Neural progenitor cell (in vitro differentiated cells): ENCODE data around the gene SLC27A5. TPM values are rescaled to one million over a fixed set of nuclear protein-coding genes. Genes with fewer than 3 reads are reported as not detected.

Experiments
- DNase-seq: peaks from one replicate; pipeline ENCODE4 v3.0.0-alpha.2; 2016; ENCODE audit warnings: low spot score
- H2AFZ ChIP-seq: fragments of 200-600 bp; sonication (generic); replicated peaks from 2 replicates; pipeline ENCODE4 v1.6.1; 2016; ENCODE audit warnings: antibody characterized with exemption
- H3F3A ChIP-seq: fragments of 200-600 bp; sonication (generic); 2 replicates; pipeline ENCODE4 v1.6.1; 2016; ENCODE audit warnings: antibody characterized with exemption, low read depth
- H3K27ac ChIP-seq: fragments of 200-600 bp; sonication (generic); 2 replicates; pipeline ENCODE4 v1.5.1; 2016; ENCODE audit warnings: mild to moderate bottlenecking
- H3K27me3 ChIP-seq: fragments of 200-600 bp; sonication (generic); 2 replicates; pipeline ENCODE4 v1.6.1; 2016; ENCODE audit warnings: mild to moderate bottlenecking, moderate library complexity
- H3K36me3 ChIP-seq: fragments of 200-600 bp; sonication (generic); 2 replicates; pipeline ENCODE4 v1.5.1; 2016
- H3K4me1 ChIP-seq: fragments of 200-600 bp; sonication (generic); 2 replicates; pipeline ENCODE4 v1.6.1; 2016; ENCODE audit warnings: mixed run types
- H3K4me2 ChIP-seq: fragments of 200-600 bp; sonication (generic); 2 replicates; pipeline ENCODE4 v1.6.1; 2016
- H3K4me3 ChIP-seq: fragments of 200-600 bp; sonication (generic); 2 replicates; pipeline ENCODE4 v1.5.1; 2016
- H3K79me2 ChIP-seq: fragments of 200-600 bp; sonication (generic); 2 replicates; pipeline ENCODE4 v1.6.1; 2016; ENCODE audit warnings: low read depth
- H3K9ac ChIP-seq: fragments of 200-600 bp; sonication (generic); 2 replicates; pipeline ENCODE4 v1.6.1; 2016
- H3K9me3 ChIP-seq: fragments of 200-600 bp; sonication (generic); 2 replicates; pipeline ENCODE4 v1.5.1; 2016; ENCODE audit warnings: low read depth
- H4K20me1 ChIP-seq: fragments of 200-600 bp; sonication (generic); 2 replicates; pipeline ENCODE4 v1.6.1; 2016; ENCODE audit warnings: low read depth
- H3K27ac Mint-ChIP-seq: 3 replicates; pipeline ENCODE4 v1.8.0; 2021; ENCODE audit warnings: mixed read lengths
- H3K27me3 Mint-ChIP-seq: 2 replicates; pipeline ENCODE4 v1.8.0; 2022; ENCODE audit warnings: low read depth, mild to moderate bottlenecking, inconsistent platforms, moderate library complexity, mixed read lengths; ENCODE audit not compliant: insufficient read depth
- H3K36me3 Mint-ChIP-seq: 3 replicates; pipeline ENCODE4 v1.8.0; 2021; ENCODE audit warnings: mixed read lengths
- H3K4me1 Mint-ChIP-seq: 3 replicates; pipeline ENCODE4 v1.8.0; 2021; ENCODE audit warnings: mixed read lengths
- H3K4me3 Mint-ChIP-seq: 3 replicates; pipeline ENCODE4 v1.8.0; 2021; ENCODE audit warnings: mild to moderate bottlenecking, moderate library complexity, mixed read lengths
- H3K9me3 Mint-ChIP-seq: 3 replicates; pipeline ENCODE4 v1.8.0; 2020; ENCODE audit warnings: mixed read lengths
- EZH2 ChIP-seq: fragments of 200-600 bp; sonication (generic); IDR thresholded peaks from 2 replicates; pipeline ENCODE4 v1.6.1; 2017; ENCODE audit warnings: antibody characterized with exemption, mild to moderate bottlenecking, moderate library complexity
- EZH2phosphoT487 ChIP-seq: fragments of 200-600 bp; sonication (generic); IDR thresholded peaks from 2 replicates; pipeline ENCODE4 v1.6.1; 2017; ENCODE audit warnings: antibody characterized with exemption
- total RNA-seq: library from RNA; depleted of rRNA; stranded (reverse); fragments of >200 nt; gene quantifications from 2 replicates; pipeline ENCODE4 v1.2.3, GENCODE V29; 2015; ENCODE audit warnings: low replicate concordance
- TF ChIP-seq, protein P1 (sequence below): fragments of 200-600 bp; sonication (generic); IDR thresholded peaks from 2 replicates; pipeline ENCODE4 v1.5.1; 2017; ENCODE audit warnings: antibody characterized with exemption, mild to moderate bottlenecking

Gene SLC27A5
- total RNA-seq, 1 donor from 2014 or later: 17.1 TPM

DNA sequence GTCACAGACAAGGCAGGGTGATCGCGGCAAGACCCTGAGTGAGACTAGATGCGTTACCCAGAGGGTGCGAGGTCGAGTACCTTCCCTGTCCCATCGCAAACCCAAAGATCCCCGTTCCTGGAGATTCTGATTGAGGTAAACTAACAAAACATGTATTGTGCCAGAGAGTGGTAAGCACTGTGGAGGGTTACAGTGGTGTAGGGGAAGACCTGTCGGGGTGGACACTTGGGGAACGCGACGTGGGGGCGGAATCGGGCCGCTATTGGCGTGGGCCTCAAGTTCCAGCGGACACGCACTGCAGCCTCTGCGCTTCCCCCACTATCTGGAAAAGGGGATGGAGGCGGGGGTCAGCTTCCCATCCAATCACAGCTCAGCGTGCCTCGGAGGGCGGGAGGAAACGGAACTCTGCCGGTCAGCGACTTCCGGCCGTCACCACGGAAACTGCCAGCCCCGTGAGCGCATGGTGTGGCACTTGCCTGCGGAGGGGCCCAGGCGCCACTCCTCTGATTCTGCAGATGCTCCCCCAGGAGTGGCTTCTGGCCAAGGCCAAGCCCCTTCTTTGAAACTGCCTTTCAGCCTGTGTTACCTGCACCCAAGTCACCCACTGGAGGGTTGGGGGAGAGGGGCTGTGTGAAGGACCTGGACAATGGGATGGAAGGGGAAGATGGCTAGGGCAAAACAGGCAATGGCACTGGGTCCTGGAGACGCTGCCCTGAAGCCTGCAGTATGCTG lies 47.6 kb upstream of the SLC27A5 start:
- DNase-seq: peak; percentile 94
- TF ChIP-seq EZH2 (no peak), EZH2phosphoT487 (no peak)
- peak overlapping the region; percentile 98 for H3K4me3 Mint-ChIP-seq
- peaks cover 14% of the 10 kb centered on the region for H3K36me3 Mint-ChIP-seq
- Histone ChIP-seq H3K4me3 (peak overlapping the region; percentile 65), H2AFZ (peak overlapping the region; percentile 60), H3K9me3 (no peaks in the 10 kb centered on the region), H3K9ac (peak overlapping the region; percentile 65), H3K79me2 (peaks cover 40% of the 10 kb centered on the region), H3K4me2 (peak overlapping the region; percentile 79), H3K4me1 (peaks cover 17% of the 10 kb centered on the region), H4K20me1 (peaks cover 15% of the 10 kb centered on the region), H3K27ac (peak overlapping the region; percentile 91), H3K27me3 (peaks cover 22% of the 10 kb centered on the region), H3K36me3 (no peaks in the 10 kb centered on the region), H3F3A (peaks cover 63% of the 10 kb centered on the region)
- H3K4me1 Mint-ChIP-seq: peaks cover 37% of the 10 kb centered on the region
- peaks cover 22% of the 10 kb centered on the region for H3K27me3 Mint-ChIP-seq
- no peaks in the 10 kb centered on the region for H3K9me3 Mint-ChIP-seq
- peak overlapping the region; percentile 99 for H3K27ac Mint-ChIP-seq

DNA sequence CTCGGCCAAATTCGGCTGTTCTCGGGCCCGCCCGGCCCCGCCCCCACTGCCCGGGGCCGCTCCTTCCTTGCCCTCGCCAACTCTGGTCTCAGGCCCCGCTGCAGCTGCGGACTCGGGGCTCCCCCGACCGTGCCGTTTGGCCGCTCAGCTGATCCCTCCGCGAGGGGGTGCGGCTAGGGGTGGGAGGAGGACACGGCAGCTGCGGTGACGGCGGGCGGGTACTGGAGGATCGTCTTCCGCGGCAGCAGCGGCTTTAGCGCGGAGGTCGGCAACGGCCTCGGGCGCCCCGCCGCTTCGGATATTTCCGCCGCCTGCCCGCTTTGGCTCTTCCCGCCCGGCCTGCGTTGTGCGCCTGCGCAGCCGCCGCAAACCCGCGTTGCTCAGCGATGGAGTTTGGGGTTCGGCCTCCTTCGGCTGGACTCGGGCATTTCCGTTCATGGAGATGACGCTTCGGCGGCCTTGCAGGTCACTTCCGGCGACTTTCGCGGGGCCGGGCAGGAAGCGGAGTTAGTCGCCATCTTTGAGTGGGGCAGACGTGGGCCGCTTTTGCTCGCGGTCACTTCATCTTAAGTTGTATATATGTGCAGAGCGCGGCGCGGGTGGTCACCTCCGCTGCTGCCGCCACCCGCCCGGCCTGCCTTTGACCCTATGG lies 47.0 kb upstream of the SLC27A5 start:
- Histone ChIP-seq H3K4me1 (peaks cover 20% of the 10 kb centered on the region), H3K79me2 (peaks cover 47% of the 10 kb centered on the region), H3K27ac (peak overlapping the region; percentile 100), H3K9me3 (no peaks in the 10 kb centered on the region), H4K20me1 (peaks cover 15% of the 10 kb centered on the region), H3K9ac (peak overlapping the region; percentile 99), H3K27me3 (peaks cover 20% of the 10 kb centered on the region), H3K4me2 (peak overlapping the region; percentile 81), H3K4me3 (peak overlapping the region; percentile 65), H3K36me3 (no peaks in the 10 kb centered on the region), H3F3A (peaks cover 70% of the 10 kb centered on the region), H2AFZ (peak overlapping the region; percentile 86)
- DNase-seq: peak; percentile 100
- Mint-ChIP-seq H3K9me3 (no peaks in the 10 kb centered on the region), H3K27ac (peak overlapping the region; percentile 99), H3K4me1 (peaks cover 44% of the 10 kb centered on the region), H3K4me3 (peak overlapping the region; percentile 98), H3K27me3 (peaks cover 18% of the 10 kb centered on the region), H3K36me3 (peaks cover 14% of the 10 kb centered on the region)
- TF ChIP-seq, protein P1, sequence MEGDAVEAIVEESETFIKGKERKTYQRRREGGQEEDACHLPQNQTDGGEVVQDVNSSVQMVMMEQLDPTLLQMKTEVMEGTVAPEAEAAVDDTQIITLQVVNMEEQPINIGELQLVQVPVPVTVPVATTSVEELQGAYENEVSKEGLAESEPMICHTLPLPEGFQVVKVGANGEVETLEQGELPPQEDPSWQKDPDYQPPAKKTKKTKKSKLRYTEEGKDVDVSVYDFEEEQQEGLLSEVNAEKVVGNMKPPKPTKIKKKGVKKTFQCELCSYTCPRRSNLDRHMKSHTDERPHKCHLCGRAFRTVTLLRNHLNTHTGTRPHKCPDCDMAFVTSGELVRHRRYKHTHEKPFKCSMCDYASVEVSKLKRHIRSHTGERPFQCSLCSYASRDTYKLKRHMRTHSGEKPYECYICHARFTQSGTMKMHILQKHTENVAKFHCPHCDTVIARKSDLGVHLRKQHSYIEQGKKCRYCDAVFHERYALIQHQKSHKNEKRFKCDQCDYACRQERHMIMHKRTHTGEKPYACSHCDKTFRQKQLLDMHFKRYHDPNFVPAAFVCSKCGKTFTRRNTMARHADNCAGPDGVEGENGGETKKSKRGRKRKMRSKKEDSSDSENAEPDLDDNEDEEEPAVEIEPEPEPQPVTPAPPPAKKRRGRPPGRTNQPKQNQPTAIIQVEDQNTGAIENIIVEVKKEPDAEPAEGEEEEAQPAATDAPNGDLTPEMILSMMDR: no peak
- no peak for TF ChIP-seq EZH2phosphoT487
- TF ChIP-seq EZH2: no peak

DNA sequence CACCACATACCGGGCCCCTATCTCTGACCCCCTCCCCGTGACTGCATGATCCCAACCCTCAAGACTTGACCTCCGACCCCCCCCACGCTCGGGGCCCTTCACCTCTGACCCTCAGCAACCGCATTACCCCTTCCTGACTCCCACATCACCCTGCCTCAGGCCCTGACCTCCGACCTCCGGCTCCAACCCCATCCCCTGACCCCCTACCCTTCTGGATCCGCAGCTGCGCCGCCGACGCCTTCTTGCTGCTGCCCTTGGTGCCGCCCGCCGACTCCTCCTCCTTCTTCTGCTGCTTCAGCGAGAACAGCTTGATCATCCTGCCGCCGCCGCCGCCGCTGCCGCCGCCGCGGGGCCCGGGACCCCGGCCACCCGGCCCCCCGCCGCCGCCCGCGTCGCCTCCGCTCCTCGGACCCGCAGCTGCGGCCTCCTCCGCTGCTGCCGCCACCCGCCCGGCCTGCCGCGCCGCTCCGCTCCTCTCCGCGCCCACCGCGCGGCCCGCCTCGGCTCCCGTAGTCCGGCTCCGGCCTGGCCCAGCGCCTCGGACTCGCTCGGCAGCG lies 46.4 kb upstream of the SLC27A5 start, which contains the start of gene UBE2M:
TSS of gene UBE2M (minus strand) at position 546 of the 557 bp plus-strand sequence. CDS start at position 316, 230 bp downstream.
- H3K4me1 ChIP-seq: peaks cover 23% of the 10 kb centered on the region
- H3K4me2 ChIP-seq: peak within 1 kb of the TSS; percentile 98
- Mint-ChIP-seq H3K27me3 (peaks cover 18% of the 10 kb centered on the region), H3K9me3 (no peaks in the 10 kb centered on the region), H3K36me3 (peaks cover 15% of the 10 kb centered on the region), H3K4me1 (peaks cover 47% of the 10 kb centered on the region), H3K4me3 (peak within 1 kb of the TSS; percentile 98), H3K27ac (peak within 1 kb of the TSS; percentile 99)
- peaks cover 50% of the 10 kb centered on the region for H3K79me2 ChIP-seq
- no peaks in the 10 kb centered on the region for H3K36me3 ChIP-seq
- peak within 1 kb of the TSS; percentile 65 for H3K4me3 ChIP-seq
- peak within 1 kb of the TSS; percentile 99 for H3K9ac ChIP-seq
- TF ChIP-seq, protein P1: no peak
- TF ChIP-seq EZH2phosphoT487 (no peak), EZH2 (no peak)
- H2AFZ ChIP-seq: peak within 1 kb of the TSS; percentile 86
- no peak for DNase-seq
- peak within 1 kb of the TSS; percentile 100 for H3K27ac ChIP-seq
- H3F3A ChIP-seq: peaks cover 72% of the 10 kb centered on the region
- H4K20me1 ChIP-seq: peaks cover 15% of the 10 kb centered on the region
- peaks cover 14% of the 10 kb centered on the region for H3K27me3 ChIP-seq
- H3K9me3 ChIP-seq: no peaks in the 10 kb centered on the region
